Ectodermal cell (in vitro differentiated cells): Measurements from ENCODE around the gene ELMOD1.

Experiments
- H3K27ac ChIP-seq: 2 replicates; pipeline ENCODE4 v1.7.0; 2013; ENCODE audit warnings: mild to moderate bottlenecking, low read depth, low read length; ENCODE audit not compliant: insufficient read depth, poor library complexity, severe bottlenecking
- H3K27me3 ChIP-seq: 2 replicates; pipeline ENCODE4 v1.7.0; 2013; ENCODE audit warnings: mild to moderate bottlenecking, low read length; ENCODE audit not compliant: insufficient read depth, control insufficient read depth, poor library complexity, severe bottlenecking
- H3K36me3 ChIP-seq: one replicate; pipeline ENCODE4 v1.7.0; 2013; ENCODE audit warnings: low read length; ENCODE audit not compliant: control insufficient read depth, insufficient read depth
- H3K4me1 ChIP-seq: one replicate; pipeline ENCODE4 v1.7.0; 2013; ENCODE audit warnings: low read length; ENCODE audit not compliant: control insufficient read depth, insufficient read depth
- H3K4me3 ChIP-seq: 2 replicates; pipeline ENCODE4 v1.7.0; 2013; ENCODE audit warnings: low read depth, low read length, control low read depth; ENCODE audit not compliant: insufficient read depth
- H3K9me3 ChIP-seq: 2 replicates; pipeline ENCODE4 v1.7.0; 2013; ENCODE audit warnings: mild to moderate bottlenecking, low read length, moderate library complexity; ENCODE audit not compliant: control insufficient read depth
- whole genome bisulfite sequencing, 2 experiments: methylation state at CpG; one replicate each; pipeline ENCODE4 v1.1.7; 2013; ENCODE audit warnings: missing lambda C conversion rate in 2 of 2; 5-methylcytosine and 5-hydroxymethylcytosine counted together

Gene ELMOD1

GRCh38 chr11:107631931-107632330, 41.0 kb downstream of the ELMOD1 start:
- Histone ChIP-seq H3K27me3 (no peaks in the 10 kb centered on the region), H3K9me3 (no peaks in the 10 kb centered on the region), H3K36me3 (no peaks in the 10 kb centered on the region), H3K27ac (no peak overlapping the region), H3K4me3 (no peak overlapping the region), H3K4me1 (no peaks in the 10 kb centered on the region)
- WGBS, 2 experiments, result 97% methylated on average over 2 of the region's 2 CpGs; no CpG with 5 or more reads in 1 of the 2 experiments

DNA sequence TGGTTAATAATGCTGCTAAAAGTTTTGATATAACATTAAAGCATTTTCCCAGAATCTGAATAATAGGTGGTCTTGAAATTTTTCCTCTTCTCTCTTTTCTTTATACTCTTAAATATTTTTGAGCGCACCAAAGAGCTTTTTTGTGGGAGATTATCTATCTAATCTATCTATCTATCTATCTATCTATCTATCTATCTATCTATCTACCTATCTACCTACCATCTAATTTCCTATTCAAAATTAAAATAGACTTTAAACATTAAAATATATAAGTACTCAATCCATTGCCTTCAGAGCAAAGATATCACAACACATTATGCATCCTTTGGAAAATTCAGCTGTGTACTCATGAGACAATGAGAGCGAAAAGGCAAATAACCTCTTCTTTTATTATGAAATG, 55.8 kb downstream of the ELMOD1 start:
- H3K4me3 ChIP-seq, result no peak overlapping the region
- no peaks in the 10 kb centered on the region for H3K9me3 ChIP-seq
- no peaks in the 10 kb centered on the region for H3K36me3 ChIP-seq

DNA sequence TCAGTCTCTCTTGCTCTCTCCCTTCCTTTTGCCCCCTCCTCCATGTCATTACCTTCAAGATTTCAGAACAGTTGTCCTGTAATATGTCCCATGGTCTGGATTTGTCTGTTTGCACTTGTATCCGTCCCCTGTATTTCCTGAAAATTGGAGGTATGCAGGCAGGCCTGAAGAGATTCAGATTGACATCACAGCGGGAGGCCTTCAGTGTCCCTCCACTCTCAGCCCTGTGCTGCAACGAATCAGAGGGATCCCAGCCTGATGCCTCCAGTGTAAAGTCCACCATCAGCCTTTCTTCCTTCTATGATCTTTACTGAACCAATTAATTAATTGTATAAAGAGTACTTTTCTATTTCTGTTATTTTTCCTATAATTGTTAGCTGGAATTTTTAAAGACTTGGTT, 57.3 kb downstream of the ELMOD1 start:
- Histone ChIP-seq H3K4me3 (no peak overlapping the region), H3K27me3 (no peaks in the 10 kb centered on the region), H3K9me3 (no peaks in the 10 kb centered on the region), H3K4me1 (peaks cover 9% of the 10 kb centered on the region), H3K27ac (no peak overlapping the region), H3K36me3 (no peaks in the 10 kb centered on the region)
- 19 to 21% methylated on average over 2 to 3 of the region's 3 CpGs for WGBS, 2 experiments

More for the DNA sequence above, 55.8 kb downstream of the ELMOD1 start:
- 83 to 94% methylated on average over 1 to 2 of the region's 2 CpGs for WGBS, 2 experiments
- peaks cover 9% of the 10 kb centered on the region for H3K4me1 ChIP-seq
- no peak overlapping the region for H3K27ac ChIP-seq
- H3K27me3 ChIP-seq, result no peaks in the 10 kb centered on the region

DNA sequence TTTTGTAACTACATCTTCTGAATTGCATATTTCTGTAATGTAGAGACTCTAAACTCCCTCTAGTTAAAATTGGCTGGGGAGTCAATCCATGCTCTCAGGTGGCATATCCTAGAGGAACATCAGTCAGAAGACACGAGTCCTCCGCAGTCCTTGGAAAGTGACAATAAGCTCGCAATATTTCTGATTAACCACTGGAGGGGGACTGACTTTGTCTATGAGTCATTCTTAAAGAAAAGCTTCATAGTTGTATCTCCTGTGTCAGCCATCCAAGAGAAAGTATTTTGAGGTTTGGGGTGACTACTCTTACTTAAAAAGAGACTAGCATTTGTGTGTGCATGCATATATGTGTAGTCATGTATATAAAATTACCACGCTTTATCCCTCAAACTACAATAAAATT, 60.7 kb downstream of the ELMOD1 start:
- no peaks in the 10 kb centered on the region for H3K27me3 ChIP-seq
- peaks cover 9% of the 10 kb centered on the region for H3K4me1 ChIP-seq
- no peak overlapping the region for H3K27ac ChIP-seq
- H3K9me3 ChIP-seq, result no peaks in the 10 kb centered on the region
- no peak overlapping the region for H3K4me3 ChIP-seq
- WGBS, 2 experiments, result 83 to 90% methylated on average over 3 of the region's 4 CpGs
- no peaks in the 10 kb centered on the region for H3K36me3 ChIP-seq

- WGBS, 2 experiments, result 75 to 90% methylated on average over 1 of the region's 1 CpG
Measured at GRCh38 chr11:107653076-107653475, 62.1 kb downstream of the ELMOD1 start.

DNA sequence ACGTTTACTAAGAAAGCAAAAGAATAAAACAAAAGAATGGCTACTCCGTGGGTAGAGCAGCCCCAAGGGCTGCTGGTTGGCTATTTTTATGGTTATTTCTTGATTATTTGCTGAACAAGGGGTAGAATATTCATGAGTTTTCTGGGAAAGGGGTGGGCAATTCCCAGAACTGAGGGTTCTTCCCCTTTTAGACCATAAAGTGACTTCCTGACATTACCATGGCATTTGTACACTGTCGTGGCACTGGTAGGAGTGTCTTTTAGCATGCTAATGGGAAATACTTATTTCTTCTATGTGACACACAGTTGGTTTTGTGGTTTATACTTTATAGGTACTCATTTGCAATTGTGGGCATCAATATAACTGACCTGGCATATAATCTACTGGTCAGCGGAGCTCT, 64.7 kb downstream of the ELMOD1 start:
- H3K4me3 ChIP-seq, result no peak overlapping the region
- 55 to 62% methylated on average over 4 of the region's 4 CpGs for WGBS, 2 experiments
- H3K36me3 ChIP-seq, result no peaks in the 10 kb centered on the region
- H3K9me3 ChIP-seq, result no peaks in the 10 kb centered on the region
- H3K27ac ChIP-seq, result no peak overlapping the region
- no peaks in the 10 kb centered on the region for H3K4me1 ChIP-seq
- H3K27me3 ChIP-seq, result no peaks in the 10 kb centered on the region

More at GRCh38 chr11:107653076-107653475, 62.1 kb downstream of the ELMOD1 start:
- Histone ChIP-seq H3K4me3 (no peak overlapping the region), H3K9me3 (no peaks in the 10 kb centered on the region), H3K4me1 (peaks cover 1% of the 10 kb centered on the region), H3K27ac (no peak overlapping the region), H3K36me3 (no peaks in the 10 kb centered on the region), H3K27me3 (no peaks in the 10 kb centered on the region)

- Histone ChIP-seq H3K27ac (no peak overlapping the region), H3K36me3 (no peaks in the 10 kb centered on the region), H3K9me3 (no peaks in the 10 kb centered on the region), H3K4me1 (no peaks in the 10 kb centered on the region), H3K27me3 (no peaks in the 10 kb centered on the region), H3K4me3 (no peak overlapping the region)
Measured at GRCh38 chr11:107659310-107659709, 68.4 kb downstream of the ELMOD1 start.

GRCh38 chr11:107660066-107660465, 69.1 kb downstream of the ELMOD1 start:
- Histone ChIP-seq H3K4me1 (no peaks in the 10 kb centered on the region), H3K9me3 (no peaks in the 10 kb centered on the region)
- 91 to 99% methylated on average over 3 of the region's 3 CpGs for WGBS, 2 experiments

DNA sequence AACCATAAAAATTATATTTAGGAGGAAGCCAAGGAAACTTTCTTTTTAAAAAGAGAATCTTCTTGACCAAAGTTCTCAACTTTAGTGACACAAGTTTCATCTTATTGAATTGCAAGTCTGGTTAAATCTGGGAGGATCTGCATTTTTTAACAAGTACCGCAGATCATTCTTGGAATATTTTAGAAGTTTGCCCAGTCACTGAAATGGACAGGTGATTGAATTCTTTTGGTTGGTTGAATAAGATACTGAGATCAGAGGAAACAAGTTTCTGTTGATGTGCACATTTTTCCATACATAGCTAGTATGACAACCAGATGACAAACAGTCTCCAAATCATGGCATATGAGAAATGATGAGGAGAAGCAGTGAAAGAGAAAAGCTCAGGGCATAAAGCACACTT, 70.7 kb downstream of the ELMOD1 start:
- Histone ChIP-seq H3K27me3 (no peaks in the 10 kb centered on the region), H3K4me3 (no peak overlapping the region), H3K4me1 (no peaks in the 10 kb centered on the region), H3K9me3 (no peaks in the 10 kb centered on the region), H3K36me3 (no peaks in the 10 kb centered on the region), H3K27ac (no peak overlapping the region)
- 97 to 100% methylated on average over 1 of the region's 1 CpG for WGBS, 2 experiments

More at GRCh38 chr11:107660066-107660465, 69.1 kb downstream of the ELMOD1 start:
- Histone ChIP-seq H3K27ac (no peak overlapping the region), H3K4me3 (no peak overlapping the region), H3K27me3 (no peaks in the 10 kb centered on the region), H3K36me3 (no peaks in the 10 kb centered on the region)

- Histone ChIP-seq H3K36me3 (no peaks in the 10 kb centered on the region), H3K27me3 (no peaks in the 10 kb centered on the region), H3K4me3 (no peak overlapping the region), H3K4me1 (peaks cover 7% of the 10 kb centered on the region), H3K9me3 (no peaks in the 10 kb centered on the region), H3K27ac (no peak overlapping the region)
- 93 to 94% methylated on average over 10 of the region's 10 CpGs for WGBS, 2 experiments
Measured at GRCh38 chr11:107665018-107665417, 74.1 kb downstream of the ELMOD1 start.
